ENCODE data around the gene CA9. TPM values are rescaled to one million over a fixed set of nuclear protein-coding genes. Genes with fewer than 3 reads are reported as not detected.
A peak's percentile ranks its signal among the peaks of the same experiment; 100 is the strongest.

CA9 gene
- total RNA-seq, 1 experiment from 2014 or later, result 6.6 TPM

DNA sequence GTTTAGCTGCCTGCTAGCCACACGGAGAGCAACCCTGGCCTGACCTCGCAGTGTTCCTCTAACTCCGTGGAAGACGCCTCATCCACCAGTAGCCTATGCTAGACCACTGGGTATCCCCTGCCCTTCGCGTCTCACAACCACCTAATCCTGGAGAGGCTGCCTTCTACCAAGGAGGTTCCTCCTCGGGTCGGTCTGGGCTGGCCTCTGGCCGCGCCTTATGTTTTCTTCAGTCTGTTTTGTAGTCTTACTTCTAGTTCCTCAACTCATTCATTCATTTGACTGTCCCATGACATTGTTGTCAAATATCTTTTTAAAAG is 17.6 kb downstream of the CA9 start:
- no peak for DNase-seq
- CTCF ChIA-PET, result interaction anchor here (1.4 kb wide), 1 partner anchor 18 kb away, joined by 6 read pairs; the partner anchor contains the start of gene CA9
- intact Hi-C loops (cut with micrococcal nuclease; ENCODE audit: unreplicated experiment), result no loop called here
- Histone ChIP-seq H3K9me2 (ENCODE audit: insufficient read depth) (no peaks in the 10 kb centered on the region), H2AFZ (peak overlapping the region; percentile 92), H3K4me3 (peak overlapping the region; percentile 77), H4K20me1 (ENCODE audit: insufficient read depth) (no peaks in the 10 kb centered on the region), H3K4me2 (peak overlapping the region; percentile 74), H3K9me3 (ENCODE audit: insufficient read depth, low read depth) (no peaks in the 10 kb centered on the region), H3K27me3 (ENCODE audit: insufficient read depth, low read depth) (no peaks in the 10 kb centered on the region), H3K36me3 (ENCODE audit: low read depth) (no peaks in the 10 kb centered on the region), H3F3A (ENCODE audit: insufficient read depth, low read depth) (peaks cover 14% of the 10 kb centered on the region; the same call in 1 of the 2 replicates), H3K27ac (no peak overlapping the region), H3K79me2 (ENCODE audit: low read depth) (no peaks in the 10 kb centered on the region), H3K4me1 (replicated peaks; ENCODE audit: insufficient read depth) (peaks cover 21% of the 10 kb centered on the region)
- TF ChIP-seq, protein P1, sequence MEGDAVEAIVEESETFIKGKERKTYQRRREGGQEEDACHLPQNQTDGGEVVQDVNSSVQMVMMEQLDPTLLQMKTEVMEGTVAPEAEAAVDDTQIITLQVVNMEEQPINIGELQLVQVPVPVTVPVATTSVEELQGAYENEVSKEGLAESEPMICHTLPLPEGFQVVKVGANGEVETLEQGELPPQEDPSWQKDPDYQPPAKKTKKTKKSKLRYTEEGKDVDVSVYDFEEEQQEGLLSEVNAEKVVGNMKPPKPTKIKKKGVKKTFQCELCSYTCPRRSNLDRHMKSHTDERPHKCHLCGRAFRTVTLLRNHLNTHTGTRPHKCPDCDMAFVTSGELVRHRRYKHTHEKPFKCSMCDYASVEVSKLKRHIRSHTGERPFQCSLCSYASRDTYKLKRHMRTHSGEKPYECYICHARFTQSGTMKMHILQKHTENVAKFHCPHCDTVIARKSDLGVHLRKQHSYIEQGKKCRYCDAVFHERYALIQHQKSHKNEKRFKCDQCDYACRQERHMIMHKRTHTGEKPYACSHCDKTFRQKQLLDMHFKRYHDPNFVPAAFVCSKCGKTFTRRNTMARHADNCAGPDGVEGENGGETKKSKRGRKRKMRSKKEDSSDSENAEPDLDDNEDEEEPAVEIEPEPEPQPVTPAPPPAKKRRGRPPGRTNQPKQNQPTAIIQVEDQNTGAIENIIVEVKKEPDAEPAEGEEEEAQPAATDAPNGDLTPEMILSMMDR (conservative IDR thresholded peaks at IDR 0.05), result no peak
- no peak for TF ChIP-seq EZH2 (IDR thresholded peaks at IDR 0.05; ENCODE audit: low read depth)
- BruUV-seq (replicated peaks), result no TSS peak
- POLR2A ChIA-PET (ENCODE audit: unreplicated experiment), result interaction anchor here (0.7 to 0.9 kb wide), 2 partner anchors 30 to 1212 kb away, joined by 3 to 9 read pairs; no protein-coding TSS in a partner anchor

DNA sequence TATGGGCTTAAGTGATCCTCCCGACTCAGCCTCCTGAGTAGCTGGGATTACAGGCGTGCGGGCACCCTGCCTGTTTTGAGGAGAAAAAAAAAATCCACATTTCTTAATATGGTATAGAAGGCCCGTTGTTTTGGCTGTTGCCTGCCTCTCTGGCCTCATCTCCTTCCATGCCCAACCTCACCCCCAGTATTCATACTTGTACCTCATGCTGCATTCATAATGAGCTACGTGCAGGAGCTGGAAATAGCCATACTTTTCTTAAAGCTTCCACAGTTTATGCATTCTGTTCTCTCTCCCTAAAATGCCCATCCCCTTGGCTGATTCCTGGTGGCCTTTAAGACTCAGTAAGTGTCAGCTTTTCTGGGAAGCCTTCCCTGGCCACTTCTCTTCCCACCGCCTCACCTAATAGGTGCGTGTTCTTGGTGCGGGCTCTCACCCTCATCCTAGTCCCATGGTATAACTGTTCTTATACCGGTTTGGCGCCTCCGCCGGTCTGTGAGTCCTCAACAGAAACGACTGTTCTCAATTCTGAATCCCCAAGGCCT is 18.1 kb downstream of the CA9 start:
- Histone ChIP-seq H3K4me2 (peak overlapping the region; percentile 74), H3K79me2 (ENCODE audit: low read depth) (no peaks in the 10 kb centered on the region), H3K27ac (no peak overlapping the region), H3F3A (ENCODE audit: insufficient read depth, low read depth) (peaks cover 14% of the 10 kb centered on the region; the same call in 1 of the 2 replicates), H3K27me3 (ENCODE audit: insufficient read depth, low read depth) (no peaks in the 10 kb centered on the region), H3K36me3 (ENCODE audit: low read depth) (no peaks in the 10 kb centered on the region), H3K9me2 (ENCODE audit: insufficient read depth) (no peaks in the 10 kb centered on the region), H4K20me1 (ENCODE audit: insufficient read depth) (no peaks in the 10 kb centered on the region), H3K9me3 (ENCODE audit: insufficient read depth, low read depth) (no peaks in the 10 kb centered on the region), H3K4me3 (no peak overlapping the region; the same call in 1 of the 2 replicates), H3K4me1 (replicated peaks; ENCODE audit: insufficient read depth) (peaks cover 21% of the 10 kb centered on the region), H2AFZ (no peak overlapping the region)
- TF ChIP-seq, protein P1 (conservative IDR thresholded peaks at IDR 0.05), result no peak
- no peak for TF ChIP-seq EZH2 (IDR thresholded peaks at IDR 0.05; ENCODE audit: low read depth)
- CTCF ChIA-PET, result no interaction called here
- POLR2A ChIA-PET (ENCODE audit: unreplicated experiment), result interaction anchor here (0.9 kb wide), 1 partner anchor 30 kb away, joined by 9 read pairs; no protein-coding TSS in a partner anchor
- no TSS peak for BruUV-seq (replicated peaks)
- intact Hi-C loops (cut with micrococcal nuclease; ENCODE audit: unreplicated experiment), result no loop called here
- no peak for DNase-seq

DNA sequence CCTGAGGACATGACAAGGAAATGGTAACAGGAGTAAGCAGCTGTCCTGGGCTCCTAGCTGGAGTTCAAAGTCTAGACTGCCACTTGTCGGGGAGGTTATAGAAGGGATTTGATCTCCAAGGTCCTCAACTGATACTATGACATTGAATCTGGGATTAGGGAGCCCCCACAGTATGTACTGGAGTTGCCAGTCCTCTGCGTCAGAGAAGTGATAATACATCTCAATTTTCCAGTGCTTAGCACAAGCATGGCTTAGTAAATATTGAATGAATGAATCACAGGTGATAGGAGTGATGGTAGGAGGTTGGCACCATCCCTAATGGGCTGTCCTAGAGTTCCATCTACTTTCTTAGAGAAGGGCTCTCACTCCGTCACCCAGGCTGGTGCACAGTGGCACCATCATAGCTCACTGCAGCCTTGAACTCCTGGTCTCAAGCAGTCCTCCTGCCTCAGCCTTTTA is 22.2 kb downstream of the CA9 start:
- Histone ChIP-seq H3K27me3 (ENCODE audit: insufficient read depth, low read depth) (no peaks in the 10 kb centered on the region), H3K36me3 (ENCODE audit: low read depth) (no peaks in the 10 kb centered on the region), H3K4me1 (replicated peaks; ENCODE audit: insufficient read depth) (0 out of 2 replicates have a peak, but pooled peaks cover 3% of the 10 kb centered on the region), H3K9me2 (ENCODE audit: insufficient read depth) (no peaks in the 10 kb centered on the region), H3K4me3 (no peak overlapping the region), H3F3A (ENCODE audit: insufficient read depth, low read depth) (no peaks in the 10 kb centered on the region), H3K79me2 (ENCODE audit: low read depth) (no peaks in the 10 kb centered on the region), H4K20me1 (ENCODE audit: insufficient read depth) (no peaks in the 10 kb centered on the region), H3K9me3 (ENCODE audit: insufficient read depth, low read depth) (no peaks in the 10 kb centered on the region), H2AFZ (no peak overlapping the region), H3K4me2 (no peak overlapping the region), H3K27ac (no peak overlapping the region)
- no peak for TF ChIP-seq EZH2 (IDR thresholded peaks at IDR 0.05; ENCODE audit: low read depth)
- TF ChIP-seq, protein P1 (conservative IDR thresholded peaks at IDR 0.05), result no peak
- intact Hi-C loops (cut with micrococcal nuclease; ENCODE audit: unreplicated experiment), result loop anchor here (5.0 kb wide), 1 partner anchor 39 kb away; the partner anchor contains the start of genes CCDC107 and RMRP
- no TSS peak for BruUV-seq (replicated peaks)
- ChIA-PET POLR2A (ENCODE audit: unreplicated experiment) (no interaction called here), CTCF (interaction anchor here (0.9 to 1.4 kb wide), 5 partner anchors 32 to 38 kb away, joined by 3 to 8 read pairs (median 5); partner anchors contain the start of gene ARHGEF39)
- DNase-seq, result no peak
